NCI-H748 (cell line): ENCODE results near the gene NHEJ1.

Experiments used
- DNase-seq: peaks from one replicate; lab custom pipeline; 2025; ENCODE audit not compliant: unreplicated experiment; lab: John Stamatoyannopoulos, UW

Gene NHEJ1

DNA sequence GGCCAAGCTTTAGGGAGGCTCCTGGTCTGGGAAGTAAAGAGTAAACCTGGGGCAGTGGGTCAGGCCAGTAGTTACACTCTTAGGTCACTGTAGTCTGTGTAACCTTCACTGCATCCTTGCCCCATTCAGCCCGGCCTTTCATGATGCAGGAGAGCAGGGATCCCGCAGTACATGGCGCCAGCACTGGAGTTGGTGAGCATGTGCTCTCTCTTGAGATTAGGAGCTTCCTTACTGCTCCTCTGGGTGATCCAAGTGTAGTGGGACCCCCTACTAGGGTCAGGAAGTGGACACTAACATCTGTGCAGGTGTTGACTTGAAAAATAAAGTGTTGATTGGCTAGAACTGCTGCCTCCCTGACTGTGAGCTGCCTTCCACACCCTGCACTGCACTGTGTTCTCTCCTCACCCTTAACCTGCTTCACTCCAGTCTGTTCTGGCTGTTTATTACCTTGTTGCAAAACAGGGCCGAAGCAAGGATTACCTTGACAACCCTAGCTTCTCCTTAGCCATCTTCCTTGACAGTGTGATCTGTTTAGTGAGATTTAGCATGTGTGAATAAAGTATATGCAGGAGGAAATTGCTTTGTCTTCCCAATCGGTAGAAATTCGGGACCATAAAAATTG lies 22.6 kb upstream of the NHEJ1 start:
- no peak for DNase-seq

DNA sequence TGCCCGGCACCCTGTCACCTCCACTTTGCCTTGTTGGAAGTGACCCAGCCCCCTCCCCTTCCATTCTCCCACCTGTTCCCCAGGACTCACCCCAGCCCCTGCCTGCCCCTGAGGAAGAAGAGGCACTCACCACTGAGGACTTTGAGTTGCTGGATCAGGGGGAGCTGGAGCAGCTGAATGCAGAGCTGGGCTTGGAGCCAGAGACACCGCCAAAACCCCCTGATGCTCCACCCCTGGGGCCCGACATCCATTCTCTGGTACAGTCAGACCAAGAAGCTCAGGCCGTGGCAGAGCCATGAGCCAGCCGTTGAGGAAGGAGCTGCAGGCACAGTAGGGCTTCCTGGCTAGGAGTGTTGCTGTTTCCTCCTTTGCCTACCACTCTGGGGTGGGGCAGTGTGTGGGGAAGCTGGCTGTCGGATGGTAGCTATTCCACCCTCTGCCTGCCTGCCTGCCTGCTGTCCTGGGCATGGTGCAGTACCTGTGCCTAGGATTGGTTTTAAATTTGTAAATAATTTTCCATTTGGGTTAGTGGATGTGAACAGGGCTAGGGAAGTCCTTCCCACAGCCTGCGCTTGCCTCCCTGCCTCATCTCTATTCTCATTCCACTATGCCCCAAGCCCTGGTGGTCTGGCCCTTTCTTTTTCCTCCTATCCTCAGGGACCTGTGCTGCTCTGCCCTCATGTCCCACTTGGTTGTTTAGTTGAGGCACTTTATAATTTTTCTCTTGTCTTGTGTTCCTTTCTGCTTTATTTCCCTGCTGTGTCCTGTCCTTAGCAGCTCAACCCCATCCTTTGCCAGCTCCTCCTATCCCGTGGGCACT lies 21.9 kb upstream of the NHEJ1 start:
- no peak for DNase-seq

DNA sequence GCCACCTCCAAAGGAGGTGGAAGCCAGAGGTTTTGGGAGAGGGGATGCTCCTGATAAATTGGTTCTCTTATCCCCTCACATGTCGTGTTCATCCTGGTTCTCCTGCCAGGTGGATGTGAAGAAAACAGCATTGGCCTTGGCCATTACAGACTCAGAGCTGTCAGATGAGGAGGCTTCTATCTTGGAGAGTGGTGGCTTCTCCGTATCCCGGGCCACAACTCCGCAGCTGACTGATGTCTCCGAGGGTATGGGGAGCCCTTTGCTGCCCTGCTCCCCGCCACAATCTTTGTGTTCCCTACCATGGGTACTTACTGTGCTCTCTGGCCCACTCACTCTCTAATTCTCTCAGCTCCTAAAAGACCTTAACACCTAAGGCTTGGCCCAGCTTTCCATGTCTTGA lies 20.9 kb upstream of the NHEJ1 start:
- DNase-seq = no peak

DNA sequence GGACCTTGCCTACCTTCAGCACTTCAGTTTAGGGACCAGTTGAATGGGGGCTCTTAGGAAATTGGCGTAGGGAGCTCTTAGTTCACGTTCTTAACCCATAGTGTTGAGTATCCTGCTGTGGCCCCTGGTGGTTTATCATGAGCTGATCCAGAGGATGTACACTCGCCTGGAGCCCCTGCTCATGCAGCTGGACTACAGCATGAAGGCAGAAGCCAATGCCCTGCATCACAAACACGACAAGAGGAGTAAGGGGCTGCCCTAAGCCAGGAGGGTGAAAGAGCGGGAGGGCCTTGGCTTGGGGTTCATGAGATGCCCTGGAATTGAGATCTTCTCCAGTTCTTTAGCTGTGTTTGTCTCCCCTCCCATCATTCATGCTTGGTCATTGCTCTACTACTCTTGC lies 20.3 kb upstream of the NHEJ1 start:
- DNase-seq = no peak

DNA sequence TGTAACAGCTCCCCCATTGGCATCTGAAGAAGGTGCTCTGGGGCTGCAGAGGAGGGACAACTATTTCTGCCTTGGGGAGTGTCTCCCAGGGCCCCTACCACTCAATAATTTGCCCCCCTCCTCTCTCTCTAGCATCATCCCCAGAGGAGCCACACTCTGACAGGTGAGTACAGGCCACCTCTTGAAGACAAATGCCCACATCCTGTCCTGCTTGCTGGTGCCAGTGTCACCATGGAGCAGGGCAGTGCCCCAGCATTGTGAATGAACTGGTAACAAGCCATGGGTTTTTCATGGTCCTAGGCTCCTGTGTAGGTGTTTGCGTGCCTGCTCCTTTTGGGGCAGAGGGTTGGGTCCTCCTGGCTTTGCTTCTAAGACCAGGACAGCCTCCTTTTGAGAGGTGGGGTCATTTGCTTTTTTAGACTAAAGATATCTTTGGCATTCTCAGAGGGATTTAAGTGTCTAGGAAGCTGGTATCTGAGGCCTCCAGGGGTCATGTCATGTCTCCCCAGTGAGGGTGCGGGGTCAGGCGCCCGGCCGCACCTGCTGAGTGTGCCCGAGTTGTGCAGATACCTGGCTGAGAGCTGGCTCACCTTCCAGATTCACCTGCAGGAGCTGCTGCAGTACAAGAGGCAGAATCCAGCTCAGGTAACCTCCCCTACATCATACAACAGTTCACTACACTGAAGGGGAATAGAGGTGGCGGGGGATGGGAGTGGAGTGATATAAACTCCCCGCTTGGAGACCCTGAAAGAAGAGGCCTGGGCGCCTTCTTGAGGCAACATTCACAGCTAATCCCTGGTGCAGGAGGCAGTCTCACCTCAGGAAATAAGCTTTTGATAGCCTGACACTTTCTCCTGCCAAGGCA lies 19.2 kb upstream of the NHEJ1 start:
- DNase-seq = no peak

DNA sequence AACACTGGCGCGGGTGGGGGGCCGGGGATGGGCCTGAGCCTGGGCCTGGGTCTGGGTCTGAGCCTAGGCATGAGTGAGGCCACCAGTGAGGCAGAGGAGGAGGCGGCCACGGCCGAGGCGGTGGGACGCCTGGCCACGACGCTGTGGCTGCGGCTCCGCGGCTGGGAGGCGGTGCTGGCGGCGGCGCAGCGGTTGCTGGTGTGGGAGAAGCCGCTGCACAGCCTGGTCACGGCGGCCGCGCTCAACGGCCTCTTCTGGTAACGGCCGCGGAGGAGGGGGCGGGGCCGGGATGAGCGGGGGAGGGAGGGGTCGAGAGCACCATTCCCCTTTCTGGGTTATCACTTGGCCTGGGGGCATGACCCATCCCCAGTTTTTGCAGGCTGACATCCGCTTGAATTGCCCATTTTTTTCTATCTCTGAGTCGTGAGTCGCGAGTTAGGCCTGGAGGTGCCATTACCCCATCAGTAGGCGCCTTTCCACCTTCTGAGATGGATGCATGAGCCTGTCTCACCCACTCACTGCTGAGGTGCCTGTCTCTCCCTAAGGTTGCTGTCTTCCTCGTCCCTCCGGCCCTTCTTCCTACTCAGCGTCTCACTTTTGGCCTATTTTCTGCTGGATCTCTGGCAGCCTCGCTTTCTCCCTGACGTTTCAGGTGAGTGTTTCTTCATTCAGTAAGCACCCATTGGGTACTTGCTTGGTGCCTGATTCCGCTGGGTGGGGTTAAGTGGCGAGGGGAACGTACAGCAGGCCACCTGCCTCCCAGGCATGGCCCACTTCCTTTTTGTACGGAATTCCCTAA lies 18.0 kb upstream of the NHEJ1 start:
- peak; percentile 65 for DNase-seq

DNA sequence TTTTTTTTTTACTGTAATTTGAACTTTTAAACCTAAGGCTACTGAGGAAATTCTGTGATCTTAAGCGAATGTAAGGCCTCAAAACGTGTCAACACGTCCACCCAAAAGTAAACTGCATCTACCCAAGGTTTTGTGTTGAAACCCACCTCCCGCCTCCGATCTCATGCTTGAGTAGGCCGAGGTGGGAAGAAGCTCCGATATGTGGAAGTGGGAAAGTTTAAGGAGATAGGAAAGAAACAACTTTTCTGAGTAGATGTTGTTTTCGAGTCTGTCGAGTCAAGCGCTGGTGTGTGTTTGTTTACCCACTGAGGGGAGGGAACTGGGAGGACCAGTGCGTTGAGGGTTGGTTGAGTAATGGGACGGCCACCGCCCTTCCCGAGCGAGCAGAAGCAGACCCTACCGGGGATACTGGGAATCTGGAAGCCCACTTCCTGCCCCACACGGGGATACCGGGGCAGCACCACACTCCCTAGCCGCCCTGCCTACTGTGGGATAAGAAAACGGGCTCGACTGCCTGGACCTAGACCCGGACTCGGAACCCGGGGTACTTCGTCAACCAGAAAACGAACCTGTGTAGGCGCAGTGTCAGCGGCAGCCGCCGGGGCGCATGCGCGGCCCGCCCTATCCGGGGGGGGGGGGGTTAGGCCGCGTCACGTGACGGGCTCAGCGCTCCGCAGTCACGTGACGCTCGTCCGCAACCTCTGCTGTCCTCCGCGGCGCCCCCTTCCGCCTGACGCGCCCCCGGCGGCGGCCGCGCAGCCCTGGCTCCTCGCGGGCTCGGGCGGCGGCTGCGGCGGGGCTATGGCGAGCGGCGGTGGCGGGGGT lies 17.1 kb upstream of the NHEJ1 start, which contains the start of gene RETREG2:
Gene RETREG2, plus strand, starts transcription at position 724 of the 825 bp plus-strand sequence. Its CDS starts 78 bp downstream, at position 802.
- DNase-seq = peak; percentile 89

DNA sequence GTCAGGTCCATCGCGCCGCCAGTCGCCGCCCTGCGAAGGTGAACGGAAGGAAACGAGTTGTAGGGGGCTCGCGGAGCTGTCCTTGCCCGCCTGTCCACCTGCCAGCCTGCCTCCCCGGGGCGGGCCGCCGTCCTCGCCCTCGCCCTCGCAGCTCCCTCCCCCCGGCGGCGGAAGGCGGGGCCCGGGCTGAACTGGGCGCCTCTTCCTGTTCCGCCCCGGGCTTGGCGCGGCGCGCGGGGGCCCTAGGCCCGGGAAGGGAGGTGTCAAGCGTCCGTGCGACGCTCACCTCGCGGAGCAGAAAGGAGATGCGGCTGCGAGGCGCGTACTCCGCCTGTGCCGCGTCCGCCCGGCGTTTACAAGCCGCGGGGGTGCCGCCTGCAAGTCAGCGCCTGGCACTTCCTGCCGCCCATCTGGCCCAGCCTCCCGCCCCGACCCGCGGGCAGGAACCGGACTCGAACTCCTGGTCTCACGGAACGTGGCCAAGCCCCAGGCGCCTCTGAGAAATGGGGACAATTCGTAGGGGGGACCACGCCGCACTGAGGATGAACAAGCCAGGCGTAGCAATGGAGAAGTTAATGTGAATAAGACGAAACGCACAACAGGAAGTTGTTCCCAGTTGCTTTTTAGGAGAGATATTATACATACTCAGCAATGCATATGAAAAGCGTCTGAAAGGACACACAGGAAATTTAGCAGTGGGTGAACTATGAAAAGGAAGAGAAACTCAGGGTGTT lies 16.4 kb upstream of the NHEJ1 start, which contains the start of gene CNPPD1:
Gene CNPPD1, minus strand, starts transcription at position 108 of the 734 bp plus-strand sequence. Its CDS starts 97 bp downstream, at position 11.
- DNase-seq = peak; percentile 92

DNA sequence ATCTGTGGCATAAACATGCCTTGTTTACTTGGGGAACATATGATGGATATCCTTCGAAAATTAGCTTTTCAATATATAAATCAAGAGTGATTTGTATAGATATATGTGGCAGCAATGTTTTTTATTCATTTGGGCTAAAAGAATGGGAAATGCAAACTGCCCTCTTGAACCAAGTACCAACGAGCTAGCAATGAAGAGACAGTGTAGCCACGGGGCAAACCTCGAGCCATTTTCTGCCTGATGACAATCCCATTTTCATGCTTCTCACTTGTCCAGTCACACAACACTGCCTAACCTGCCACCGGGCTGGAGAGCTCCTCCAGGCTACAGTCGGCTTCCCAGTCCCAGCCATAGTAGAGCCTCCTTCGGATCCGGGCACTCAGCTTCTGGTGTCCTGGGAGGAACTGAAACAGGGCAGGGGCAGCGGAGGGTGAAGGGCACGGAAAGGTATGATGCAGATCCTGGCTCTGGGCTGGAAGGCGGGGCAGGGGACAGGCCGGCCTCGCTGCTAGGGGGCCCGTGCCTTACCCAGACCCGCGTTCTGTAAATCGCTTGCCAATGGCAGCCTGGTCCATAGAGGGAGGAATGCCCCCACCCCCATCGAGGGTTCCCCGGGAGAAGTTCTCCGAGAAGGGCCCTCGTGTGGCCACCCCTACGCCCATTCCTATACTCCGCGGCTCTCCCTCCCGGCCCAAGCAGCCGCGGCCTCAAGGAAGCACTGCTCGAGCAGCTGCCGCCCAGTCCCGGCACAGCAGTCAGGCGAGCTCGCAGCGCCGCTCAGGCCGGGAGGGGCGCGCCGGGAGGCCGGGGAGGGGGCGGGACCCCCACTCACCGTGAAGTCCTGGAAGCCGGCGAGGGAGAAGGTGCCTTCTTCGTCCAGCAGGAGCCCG lies 15.6 kb upstream of the NHEJ1 start:
- peak; percentile 74 for DNase-seq

DNA sequence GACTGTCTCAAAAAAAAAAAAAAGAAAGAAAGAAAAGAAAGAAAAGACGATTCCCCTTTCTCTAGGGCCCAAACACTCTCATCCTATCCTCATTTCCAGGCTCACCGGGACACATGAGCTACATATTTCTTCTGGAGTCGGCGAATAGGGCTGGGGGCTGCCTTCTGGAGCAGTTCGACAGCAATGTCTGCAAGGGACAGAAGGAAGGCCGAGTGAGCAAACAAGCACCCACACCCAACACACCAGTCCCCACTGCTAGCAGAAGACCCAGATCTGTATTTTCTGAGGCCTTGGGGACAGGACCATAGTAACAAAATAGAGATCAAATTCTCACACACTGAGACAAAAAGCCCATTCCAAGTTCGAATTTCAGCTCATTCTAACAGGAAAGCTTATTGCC lies 14.9 kb upstream of the NHEJ1 start:
- no peak for DNase-seq

DNA sequence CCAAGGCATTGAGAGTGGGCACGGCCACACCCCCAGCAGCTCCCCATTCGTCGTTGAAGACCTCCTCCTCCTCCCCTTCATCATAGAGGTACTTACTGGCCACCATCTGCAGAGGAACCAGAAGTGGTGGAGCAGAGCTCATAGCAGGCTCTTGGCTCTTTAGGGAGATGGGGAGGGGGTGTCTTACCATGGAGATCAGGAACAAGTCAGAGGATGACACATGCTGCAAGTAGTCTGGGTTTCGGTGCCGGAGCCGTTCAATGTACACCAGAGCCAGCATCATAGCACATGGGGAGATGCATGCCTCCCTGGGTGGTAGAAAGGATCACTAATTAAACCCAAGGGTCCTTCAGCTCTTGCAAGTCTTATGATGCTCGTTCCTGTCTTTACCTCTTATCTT lies 14.2 kb upstream of the NHEJ1 start:
- no peak for DNase-seq

DNA sequence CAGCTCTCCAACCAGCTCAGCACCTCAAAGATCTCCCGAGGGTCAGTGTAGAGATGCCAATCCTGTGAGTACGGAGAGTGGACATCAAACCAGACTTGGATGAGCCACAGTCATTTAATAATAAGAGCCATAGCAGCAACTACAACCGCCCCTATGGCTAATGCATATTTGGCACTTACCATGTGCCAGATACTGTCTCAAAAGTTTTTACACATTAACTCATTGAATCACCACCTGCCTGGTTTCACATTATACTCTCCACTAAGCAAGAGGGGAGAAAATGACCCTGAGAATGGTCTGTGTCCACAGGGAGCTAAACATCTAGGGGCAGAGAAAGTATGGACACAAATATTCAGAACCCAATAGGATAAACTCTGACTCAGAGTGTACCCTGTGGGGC lies 13.5 kb upstream of the NHEJ1 start:
- no peak for DNase-seq

DNA sequence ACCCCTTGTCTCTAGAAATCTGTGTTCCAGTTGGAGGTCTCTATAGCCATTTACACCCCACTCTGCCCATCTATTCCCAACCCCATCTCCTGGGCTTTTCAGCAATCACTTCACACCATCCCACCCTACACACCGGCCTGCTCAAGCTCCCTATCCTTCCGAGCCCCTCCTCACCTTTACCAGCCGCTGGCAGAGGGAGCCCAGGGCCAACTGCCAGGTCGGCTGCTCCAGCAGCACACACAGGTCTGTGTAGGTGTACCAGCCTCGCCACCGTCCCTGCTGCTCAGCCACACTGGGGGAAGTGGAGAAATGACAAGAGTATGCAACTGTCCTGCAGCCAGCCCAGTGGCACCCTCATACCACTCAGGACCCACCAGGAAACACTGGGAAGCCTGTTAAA lies 12.6 kb upstream of the NHEJ1 start:
- DNase-seq = no peak

DNA sequence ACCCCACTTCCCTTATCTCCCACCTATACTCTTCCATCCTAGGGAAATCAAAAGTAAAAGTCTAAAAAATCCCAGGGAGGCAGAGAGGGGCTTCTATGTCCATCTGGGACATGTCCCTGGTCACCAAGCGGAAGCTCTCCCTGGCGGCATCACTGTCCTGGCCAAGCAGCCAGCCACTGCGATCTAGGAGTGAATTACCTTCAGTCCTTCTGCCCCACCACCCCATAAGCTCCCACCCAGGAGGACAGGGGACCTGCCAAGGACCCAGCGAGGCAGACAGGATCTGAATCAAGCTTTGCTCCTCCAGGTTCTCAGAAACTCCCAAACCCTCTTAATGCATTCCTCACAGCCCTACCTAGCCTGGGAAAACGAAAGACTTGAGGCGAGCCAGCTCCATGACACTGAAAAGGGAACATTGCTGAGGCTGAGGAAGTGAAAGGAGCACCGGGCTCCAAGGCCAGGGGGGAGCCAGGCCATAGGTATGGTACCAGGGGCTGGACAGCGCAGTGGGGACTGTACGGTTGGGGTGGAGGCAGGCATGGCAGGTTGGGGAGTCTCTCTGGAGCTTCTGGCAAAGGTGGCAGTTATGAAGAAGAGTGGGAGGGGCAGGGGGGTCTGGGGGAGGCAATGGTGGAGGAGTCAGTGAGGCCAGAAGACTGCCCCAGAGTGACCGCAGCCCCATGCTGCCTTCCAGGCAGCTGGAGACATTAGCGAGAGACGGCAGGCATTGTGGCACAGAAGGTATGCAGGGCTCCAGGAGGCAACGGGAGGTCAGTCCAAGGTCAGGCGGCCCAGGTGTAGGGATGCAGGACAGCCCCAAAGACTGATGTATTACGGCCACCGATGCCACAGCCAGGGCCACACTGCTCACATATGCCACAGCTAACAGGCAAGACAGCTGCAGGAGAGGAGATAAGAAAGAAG lies 11.9 kb upstream of the NHEJ1 start:
- DNase-seq = no peak

DNA sequence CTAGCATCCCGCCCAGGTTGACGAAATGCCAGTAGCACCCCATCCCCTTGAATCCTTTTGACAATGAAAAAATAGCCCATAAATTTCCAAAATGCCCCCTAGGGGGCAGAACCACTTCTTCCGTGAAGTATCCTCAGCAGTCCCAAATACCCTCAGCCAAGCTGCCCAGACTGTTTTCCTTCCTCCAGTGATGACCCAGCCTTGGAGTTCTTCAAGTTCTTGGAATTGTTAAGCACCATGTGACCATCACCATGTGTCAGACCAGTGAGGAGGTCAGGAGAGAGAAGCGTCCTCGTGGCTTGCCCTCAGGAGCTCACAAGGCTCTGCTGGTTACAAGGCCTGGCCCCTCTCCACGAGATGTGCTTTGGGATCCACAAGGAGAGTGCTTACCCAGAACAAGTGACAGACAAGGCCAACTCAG lies 10.6 kb upstream of the NHEJ1 start:
- DNase-seq = peak; percentile 54

DNA sequence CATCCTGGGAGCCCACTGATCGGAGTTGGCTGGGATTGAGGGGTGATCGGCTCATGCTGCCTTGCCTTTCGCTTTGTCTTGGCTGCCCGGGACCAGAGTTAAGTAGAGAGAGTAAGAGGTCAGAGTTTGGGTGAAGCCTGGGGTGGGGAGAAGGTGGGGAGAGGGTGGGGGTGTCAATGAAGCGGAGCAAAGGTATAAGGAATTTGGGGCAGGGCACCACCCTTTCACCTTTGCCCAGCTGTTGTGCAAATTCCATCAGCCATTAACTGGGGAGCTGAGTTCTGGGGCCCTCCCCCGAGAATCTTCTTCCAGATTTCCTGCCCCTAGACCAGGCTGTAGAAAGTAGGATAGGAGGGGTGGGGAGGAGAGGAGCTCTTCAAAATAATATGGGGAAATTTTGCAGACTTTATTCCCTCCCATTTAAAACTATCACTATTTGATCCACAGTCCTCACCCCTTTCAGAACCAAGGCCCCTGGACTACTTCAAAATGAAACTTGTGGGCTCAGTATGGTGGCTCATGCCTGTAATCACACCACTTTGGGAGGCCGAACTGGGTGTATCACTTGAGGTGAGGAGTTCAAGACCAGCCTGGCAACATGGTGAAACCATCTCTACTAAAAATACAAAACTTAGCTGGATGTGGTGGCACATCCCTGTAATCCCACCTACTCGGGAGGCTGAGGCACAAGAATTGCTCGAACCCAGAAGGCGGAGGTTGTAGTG lies 9.5 kb upstream of the NHEJ1 start, which contains the start of gene SLC23A3:
Gene SLC23A3, minus strand, starts transcription at position 100 of the 725 bp plus-strand sequence. Its CDS starts 45 bp downstream, at position 55.
- no peak for DNase-seq
